Activated CD4-positive, CD25-positive, alpha-beta regulatory T cell treated with anti-CD3 and anti-CD28 coated beads, Interleukin-2, amount 50 U/mL, for 72 hours (primary cell): ENCODE measurements around the gene FNDC3A.
"Not testable (repeated sequence)": the region's sequence is repeated elsewhere in the genome, so short reads cannot be mapped to it uniquely, and the experiment has no call there.

Source experiments
- DNase-seq: peaks from one replicate; pipeline ENCODE4 v3.0.0; 2021

Gene FNDC3A

DNA sequence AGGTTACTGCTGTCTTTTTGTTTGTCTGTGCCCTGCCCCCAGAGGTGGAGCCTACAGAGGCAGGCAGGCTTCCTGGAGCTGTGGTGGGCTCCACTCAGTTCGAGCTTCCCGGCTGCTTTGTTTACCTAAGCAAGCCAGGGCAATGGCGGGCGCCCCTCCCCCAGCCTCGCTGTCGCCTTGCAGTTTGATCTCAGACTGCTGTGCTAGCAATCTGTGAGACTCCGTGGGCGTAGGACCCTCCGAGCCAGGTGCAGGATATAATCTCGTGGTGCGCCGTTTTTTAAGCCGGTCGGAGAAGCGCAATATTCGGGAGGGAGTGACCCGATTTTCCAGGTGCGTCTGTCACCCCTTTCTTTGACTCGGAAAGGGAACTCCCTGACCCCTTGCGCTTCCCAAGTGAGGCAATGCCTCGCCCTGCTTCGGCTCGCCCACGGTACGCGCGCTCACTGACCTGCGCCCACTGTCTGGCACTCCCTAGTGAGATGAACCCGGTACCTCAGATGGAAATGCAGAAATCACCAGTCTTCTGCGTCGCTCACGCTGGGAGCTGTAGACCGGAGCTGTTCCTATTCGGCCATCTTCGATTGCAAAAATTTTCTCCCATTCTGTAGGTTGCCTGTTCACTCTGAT is 182.4 kb downstream of the FNDC3A start:
- DNase-seq = not testable (repeated sequence)

DNA sequence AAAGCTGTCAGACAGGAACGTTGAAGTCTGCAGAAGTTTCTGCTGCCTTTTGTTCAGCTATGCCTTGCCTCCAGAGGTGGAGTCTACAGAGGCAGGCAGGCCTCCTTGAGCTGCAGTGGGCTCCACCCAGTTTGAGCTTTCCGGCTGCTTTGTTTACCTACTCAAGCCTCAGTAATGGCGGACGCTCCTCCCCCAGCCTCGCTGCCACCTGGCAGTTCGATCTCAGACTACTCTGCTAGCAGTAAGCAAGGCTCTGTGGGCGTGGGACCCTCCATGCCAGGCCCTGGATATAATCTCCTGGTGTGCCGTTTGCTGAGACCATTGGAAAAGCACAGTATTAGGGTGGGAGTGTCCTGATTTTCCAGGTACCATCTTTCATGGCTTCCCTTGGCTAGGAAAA is 187.4 kb downstream of the FNDC3A start:
- not testable (repeated sequence) for DNase-seq

- DNase-seq = no peak
Measured at GRCh38 chr13:49164712-49165111, 189.0 kb downstream of the FNDC3A start.

- DNase-seq = no peak
Measured at GRCh38 chr13:49165798-49166752, 190.4 kb downstream of the FNDC3A start.

DNA sequence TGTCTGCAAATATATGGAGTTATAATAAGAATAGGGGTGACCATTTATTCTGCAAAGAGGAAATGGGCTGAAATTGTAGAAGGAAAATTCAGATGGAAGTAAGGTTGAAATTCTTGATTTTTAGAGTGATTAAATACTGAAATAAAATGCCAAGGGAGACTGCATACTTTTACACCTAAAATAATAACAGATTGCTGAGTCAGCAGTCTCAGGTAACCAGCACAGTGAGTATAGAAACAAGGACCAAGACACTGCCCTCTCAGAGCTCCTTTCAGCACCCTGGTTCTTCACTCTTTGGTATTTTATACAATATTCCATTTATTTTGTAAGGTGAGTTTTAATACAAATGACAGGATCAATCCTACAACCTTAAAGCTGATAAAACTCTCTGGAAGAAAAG is 195.6 kb downstream of the FNDC3A start:
- no peak for DNase-seq

DNA sequence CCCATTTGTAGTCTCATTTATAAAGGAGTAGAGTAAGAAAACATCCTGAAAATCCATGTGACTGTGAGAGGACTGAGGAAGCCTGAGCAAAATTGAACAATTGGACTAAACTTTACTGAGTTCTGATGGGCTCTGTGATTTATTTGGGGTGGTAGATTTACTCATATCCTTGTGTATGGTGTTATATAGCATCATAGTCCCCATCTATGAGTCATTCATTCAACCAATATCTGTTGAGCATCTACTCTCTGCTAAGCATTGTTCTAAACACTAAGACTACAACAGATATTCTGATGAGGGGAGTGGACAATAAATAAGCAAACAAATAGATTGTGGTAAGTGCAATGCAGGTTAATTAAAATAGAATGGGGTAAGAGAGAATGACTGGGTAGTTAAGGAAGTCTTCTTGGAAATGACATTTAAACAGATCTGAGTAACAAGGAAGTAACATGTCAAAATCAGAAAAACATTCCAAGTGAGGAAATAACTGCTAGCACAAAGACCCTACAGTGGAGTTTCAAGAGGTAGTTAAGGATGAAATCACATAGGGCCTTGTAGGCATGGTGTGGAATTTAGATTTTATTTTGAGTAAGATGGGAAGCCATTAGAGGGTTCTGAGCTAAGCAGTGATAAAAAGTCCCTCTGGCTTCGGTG is 208.1 kb downstream of the FNDC3A start:
- no peak for DNase-seq

DNA sequence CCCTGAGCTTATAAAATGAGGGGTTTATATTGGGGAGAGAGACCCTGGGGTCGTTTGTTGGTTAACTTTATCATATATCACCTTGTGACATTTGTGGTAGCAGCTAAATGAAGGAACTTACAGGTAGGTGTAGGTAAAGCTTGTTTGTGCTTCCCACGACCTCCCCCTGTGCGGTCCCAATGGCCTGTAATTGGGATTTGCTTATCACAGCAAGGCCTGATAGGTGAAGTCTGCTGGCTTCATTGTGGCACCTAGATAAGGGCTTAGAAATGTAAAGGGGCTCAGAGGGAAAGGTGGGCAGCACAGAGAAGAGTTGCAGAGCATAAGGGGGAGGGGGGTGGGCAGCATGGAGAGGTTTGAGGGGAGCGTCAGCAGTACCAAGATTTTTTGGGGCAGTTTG is 208.9 kb downstream of the FNDC3A start:
- no peak for DNase-seq

DNA sequence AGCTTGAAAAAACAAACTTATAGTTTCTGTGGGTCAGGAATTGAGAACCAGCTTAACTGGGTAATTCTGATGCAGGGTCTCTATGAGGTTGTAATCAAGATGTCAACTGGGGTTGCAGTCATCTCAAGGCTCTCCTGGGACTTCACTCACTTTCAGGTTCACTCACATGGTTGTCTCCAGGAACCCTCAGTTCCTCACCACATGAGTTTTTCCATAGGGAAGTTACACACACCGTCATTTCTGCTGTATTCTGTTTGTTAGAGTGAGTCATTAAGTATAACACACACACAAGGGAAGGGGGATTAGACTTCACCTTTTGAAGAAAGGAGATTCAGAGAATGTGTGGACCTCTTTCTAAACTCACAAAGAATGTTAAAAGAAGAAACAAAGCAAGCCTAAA is 209.6 kb downstream of the FNDC3A start:
- no peak for DNase-seq

GRCh38 chr13:49190901-49191300 is 215.2 kb downstream of the FNDC3A start:
- DNase-seq = no peak

DNA sequence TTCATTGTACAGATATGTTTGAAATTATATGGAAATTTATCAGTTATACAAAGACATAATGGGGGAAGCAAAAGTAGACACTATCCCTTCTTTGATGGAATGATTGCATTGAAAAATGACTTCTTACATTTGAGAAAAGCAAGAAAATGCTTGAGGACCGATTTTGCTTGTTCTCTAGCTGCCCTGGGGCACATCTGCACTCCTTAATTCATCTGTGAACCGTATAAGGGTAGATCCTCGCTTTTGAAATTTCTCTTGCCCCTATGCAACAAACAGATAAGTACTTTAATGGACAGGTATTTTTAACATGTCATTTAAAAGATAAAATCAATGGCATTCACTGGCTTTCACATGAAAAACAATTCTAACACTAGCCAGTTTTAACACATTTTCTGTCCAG is 230.9 kb downstream of the FNDC3A start:
- DNase-seq = no peak

GRCh38 chr13:49208619-49209018 is 232.9 kb downstream of the FNDC3A start:
- DNase-seq = no peak

DNA sequence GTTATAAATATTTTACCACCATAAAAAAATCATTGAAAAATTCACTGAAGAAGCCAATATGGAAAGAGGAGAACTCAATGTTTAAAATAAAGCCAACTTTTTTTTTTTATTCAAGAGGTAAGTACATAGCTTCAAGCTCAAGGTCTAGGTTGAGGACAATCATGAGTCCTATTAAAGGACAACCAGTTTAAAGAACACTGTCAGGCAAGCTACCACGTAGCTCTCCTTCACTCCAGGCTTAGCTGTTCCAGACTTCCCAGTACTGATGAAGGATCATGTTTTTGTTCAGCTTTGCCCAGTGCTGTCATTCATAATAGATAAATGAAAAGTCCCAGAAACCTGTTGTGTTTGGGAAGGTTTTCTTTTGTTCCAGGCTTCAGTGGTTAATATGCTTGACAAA is 234.4 kb downstream of the FNDC3A start:
- DNase-seq = no peak

GRCh38 chr13:49210669-49211068 is 235.0 kb downstream of the FNDC3A start:
- no peak for DNase-seq

- no peak for DNase-seq
Measured at GRCh38 chr13:49213539-49213938, 237.8 kb downstream of the FNDC3A start.

GRCh38 chr13:49213997-49214916 is 238.5 kb downstream of the FNDC3A start:
- no peak for DNase-seq

DNA sequence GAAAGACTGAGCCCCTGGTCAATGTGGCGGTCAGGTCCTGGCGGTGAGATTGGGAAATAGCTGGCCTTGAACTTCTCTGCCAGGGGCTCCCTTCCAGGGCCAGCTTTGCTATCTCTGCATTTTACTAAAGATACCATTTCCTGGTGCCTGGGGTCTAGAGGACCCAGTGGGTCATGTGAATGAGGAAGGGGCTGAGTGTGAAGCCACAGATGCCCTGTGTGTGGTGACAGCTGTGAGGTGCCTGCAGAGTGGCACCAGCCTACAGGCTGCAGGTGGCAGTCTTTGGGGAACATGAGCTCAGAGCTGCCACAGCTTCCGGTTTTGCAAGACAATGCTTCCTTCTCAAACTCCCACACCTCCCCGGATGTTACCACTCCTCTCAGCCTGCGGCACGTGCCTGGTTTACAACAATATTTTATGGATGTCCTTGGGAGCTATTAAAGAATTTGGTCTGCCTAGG is 239.2 kb downstream of the FNDC3A start:
- DNase-seq = no peak

DNA sequence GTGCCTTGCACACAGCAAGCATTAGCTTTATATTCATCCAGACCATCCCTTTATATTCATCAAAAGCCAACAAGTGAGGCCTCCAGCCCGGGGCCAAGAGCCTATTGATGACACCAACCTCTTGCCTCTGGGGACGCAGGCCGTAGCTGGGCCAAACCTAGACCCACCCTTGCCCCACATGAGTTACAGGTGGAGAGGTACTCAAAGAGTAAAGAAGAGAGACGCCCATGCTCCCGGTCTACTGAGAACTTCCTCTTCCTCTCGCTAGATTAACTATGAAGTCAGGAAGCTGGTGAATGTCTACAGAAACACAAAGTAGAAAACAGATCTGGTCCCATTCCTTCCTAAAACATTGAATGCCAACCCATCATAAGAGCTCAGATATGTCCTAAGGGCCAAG is 240.6 kb downstream of the FNDC3A start:
- DNase-seq = no peak

- no peak for DNase-seq
Measured at GRCh38 chr13:49217962-49218492, 242.3 kb downstream of the FNDC3A start.

- no peak for DNase-seq
Measured at GRCh38 chr13:49218493-49219051, 242.9 kb downstream of the FNDC3A start.

DNA sequence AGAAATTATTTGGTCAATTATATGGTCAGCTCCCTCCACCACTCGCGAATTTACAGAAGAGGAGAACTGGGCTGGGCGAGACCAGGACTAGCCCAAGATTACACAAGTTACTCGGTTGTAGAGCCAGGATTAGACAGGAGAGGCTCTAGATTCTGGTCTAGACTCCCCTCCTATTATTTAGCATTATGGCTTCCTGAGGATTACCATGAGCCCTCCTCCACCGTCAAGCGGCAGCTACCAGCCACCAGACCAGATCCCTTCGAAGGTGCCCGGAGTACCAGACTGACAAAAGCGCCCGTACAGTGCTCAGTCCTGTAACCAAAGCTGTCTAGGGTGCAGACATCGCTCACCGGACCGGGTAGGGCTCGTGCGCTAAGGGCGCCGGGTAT is 243.9 kb downstream of the FNDC3A start:
- no peak for DNase-seq

- peak; percentile 37 for DNase-seq
Measured at GRCh38 chr13:49220036-49220855, 244.5 kb downstream of the FNDC3A start, which contains the start of gene MLNR. TSS of gene MLNR (plus strand) at chr13:49220338. CDS start at chr13:49220338, 0 bp downstream.
